NCI-H748 (cell line): ENCODE data around the gene PPM1A.
A peak's percentile ranks its signal among the peaks of the same experiment; 100 is the strongest.
"Not testable (repeated sequence)": the region's sequence is repeated elsewhere in the genome, so short reads cannot be mapped to it uniquely, and the experiment has no call there.

Experiments used
- DNase-seq: peaks from one replicate; lab custom pipeline; 2025; ENCODE audit not compliant: unreplicated experiment; lab: John Stamatoyannopoulos, UW

The PPM1A gene

GRCh38 chr14:60317609-60318008 lies 68.6 kb downstream of the PPM1A start:
- peak; percentile 87 for DNase-seq

- DNase-seq = not testable (repeated sequence)
Observed at GRCh38 chr14:60320860-60321259, 71.8 kb downstream of the PPM1A start.

GRCh38 chr14:60323199-60323896 lies 74.3 kb downstream of the PPM1A start:
- DNase-seq = no peak

- no peak for DNase-seq
Observed at GRCh38 chr14:60324837-60325236, 75.8 kb downstream of the PPM1A start.

- DNase-seq = no peak
Observed at GRCh38 chr14:60326274-60326673, 77.3 kb downstream of the PPM1A start.

- DNase-seq = peak; percentile 88
Observed at GRCh38 chr14:60327447-60328331, 78.7 kb downstream of the PPM1A start.

- peak; percentile 57 for DNase-seq
Observed at GRCh38 chr14:60328583-60328982, 79.6 kb downstream of the PPM1A start.

- DNase-seq = no peak
Observed at GRCh38 chr14:60329274-60329673, 80.3 kb downstream of the PPM1A start.

- peak; percentile 89 for DNase-seq
Observed at GRCh38 chr14:60331201-60332045, 82.4 kb downstream of the PPM1A start.

GRCh38 chr14:60332046-60332399 lies 83.0 kb downstream of the PPM1A start:
- DNase-seq = no peak

- DNase-seq = no peak
Observed at GRCh38 chr14:60332869-60333268, 83.8 kb downstream of the PPM1A start.

- DNase-seq = no peak
Observed at GRCh38 chr14:60339571-60339970, 90.5 kb downstream of the PPM1A start.

GRCh38 chr14:60343571-60344071 lies 94.6 kb downstream of the PPM1A start:
- DNase-seq = no peak

GRCh38 chr14:60344751-60345150 lies 95.7 kb downstream of the PPM1A start:
- DNase-seq = no peak

GRCh38 chr14:60346706-60347105 lies 97.7 kb downstream of the PPM1A start:
- no peak for DNase-seq

- peak; percentile 80 for DNase-seq
Observed at GRCh38 chr14:60348211-60348610, 99.2 kb downstream of the PPM1A start.
